Parathyroid adenoma (tissue), 2 donors: Measurements from ENCODE around the gene GADD45B.

Experiments
- H2AFZ ChIP-seq: fragments of 300-600 bp; sonication (generic); one replicate; pipeline ENCODE4 v1.7.0; 2017; ENCODE audit warnings: antibody characterized with exemption, mild to moderate bottlenecking
- H3K27ac ChIP-seq: fragments of 300-600 bp; sonication (generic); one replicate; pipeline ENCODE4 v1.7.0; 2017
- H3K27me3 ChIP-seq: fragments of 300-600 bp; sonication (generic); one replicate; pipeline ENCODE4 v1.7.0; 2017; ENCODE audit warnings: low read length; ENCODE audit not compliant: control insufficient read depth, insufficient read depth
- H3K36me3 ChIP-seq: fragments of 300-600 bp; sonication (generic); one replicate; pipeline ENCODE4 v1.7.0; 2017; ENCODE audit warnings: low read length; ENCODE audit not compliant: control insufficient read depth, insufficient read depth
- H3K4me1 ChIP-seq: fragments of 300-600 bp; sonication (generic); one replicate; pipeline ENCODE4 v1.7.0; 2017; ENCODE audit warnings: control low read depth
- H3K4me2 ChIP-seq: fragments of 300-600 bp; sonication (generic); one replicate; pipeline ENCODE4 v1.7.0; 2017; ENCODE audit warnings: low read length
- H3K4me3 ChIP-seq: fragments of 300-600 bp; sonication (generic); one replicate; pipeline ENCODE4 v1.7.0; 2017; ENCODE audit warnings: low read depth, low read length
- H3K79me2 ChIP-seq: fragments of 300-600 bp; sonication (generic); one replicate; pipeline ENCODE4 v1.7.0; 2017; ENCODE audit warnings: control low read depth
- H3K9ac ChIP-seq: fragments of 300-600 bp; sonication (generic); one replicate; pipeline ENCODE4 v1.7.0; 2017; ENCODE audit warnings: mild to moderate bottlenecking
- H3K9me3 ChIP-seq: fragments of 300-600 bp; sonication (generic); one replicate; pipeline ENCODE4 v1.7.0; 2017; ENCODE audit warnings: low read length; ENCODE audit not compliant: control insufficient read depth
- CTCF ChIP-seq: fragments of 300-600 bp; sonication (generic); IDR thresholded peaks from one replicate; pipeline ENCODE4 v1.7.0; 2017; ENCODE audit warnings: antibody characterized with exemption, mild to moderate bottlenecking
- donor health status: primary hyperparathyroidism.

Gene GADD45B

GRCh38 chr19:2444251-2445002, 31.5 kb upstream of the GADD45B start:
- Histone ChIP-seq H3K4me2 (no peak overlapping the region), H3K27ac (no peak overlapping the region), H3K9ac (no peak overlapping the region), H3K27me3 (no peaks in the 10 kb centered on the region), H3K4me1 (no peaks in the 10 kb centered on the region), H3K36me3 (no peaks in the 10 kb centered on the region), H3K79me2 (peaks cover 13% of the 10 kb centered on the region), H3K4me3 (no peak overlapping the region), H3K9me3 (no peaks in the 10 kb centered on the region), H2AFZ (no peak overlapping the region)
- no peak for TF ChIP-seq CTCF

DNA sequence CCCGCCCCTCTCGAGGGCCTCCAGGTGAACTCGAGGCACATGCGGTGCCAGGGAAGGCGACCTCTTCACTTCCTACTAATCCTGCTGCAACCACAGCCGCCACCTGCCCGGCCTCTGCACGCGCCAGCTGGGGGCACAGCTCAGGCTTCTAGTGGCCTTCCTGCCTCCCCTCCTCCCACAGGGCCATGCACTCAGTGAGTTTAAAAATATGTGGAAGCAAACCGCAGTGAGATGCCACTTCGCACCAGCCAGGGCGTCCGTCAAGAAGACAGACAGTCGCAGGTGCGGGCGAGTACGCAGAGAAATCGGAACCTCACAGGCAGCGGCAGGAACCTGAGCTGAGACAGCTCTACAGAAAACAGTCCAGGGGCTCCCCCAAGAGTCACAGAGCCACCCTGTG, 29.5 kb upstream of the GADD45B start:
- no peak for TF ChIP-seq CTCF
- Histone ChIP-seq H3K4me3 (no peak overlapping the region), H3K4me2 (no peak overlapping the region), H3K27me3 (no peaks in the 10 kb centered on the region), H3K9me3 (no peaks in the 10 kb centered on the region), H3K27ac (no peak overlapping the region), H3K4me1 (no peaks in the 10 kb centered on the region), H3K9ac (no peak overlapping the region), H3K79me2 (peaks cover 10% of the 10 kb centered on the region), H2AFZ (no peak overlapping the region), H3K36me3 (no peaks in the 10 kb centered on the region)

GRCh38 chr19:2449019-2449418, 26.9 kb upstream of the GADD45B start:
- no peaks in the 10 kb centered on the region for H3K36me3 ChIP-seq
- no peak for TF ChIP-seq CTCF
- H3K4me2 ChIP-seq = no peak overlapping the region
- no peak overlapping the region for H3K27ac ChIP-seq
- no peak overlapping the region for H3K4me3 ChIP-seq
- no peaks in the 10 kb centered on the region for H3K9me3 ChIP-seq
- H3K79me2 ChIP-seq = peaks cover 10% of the 10 kb centered on the region
- H3K4me1 ChIP-seq = no peaks in the 10 kb centered on the region
- no peak overlapping the region for H3K9ac ChIP-seq
- no peak overlapping the region for H2AFZ ChIP-seq
- H3K27me3 ChIP-seq = no peaks in the 10 kb centered on the region

DNA sequence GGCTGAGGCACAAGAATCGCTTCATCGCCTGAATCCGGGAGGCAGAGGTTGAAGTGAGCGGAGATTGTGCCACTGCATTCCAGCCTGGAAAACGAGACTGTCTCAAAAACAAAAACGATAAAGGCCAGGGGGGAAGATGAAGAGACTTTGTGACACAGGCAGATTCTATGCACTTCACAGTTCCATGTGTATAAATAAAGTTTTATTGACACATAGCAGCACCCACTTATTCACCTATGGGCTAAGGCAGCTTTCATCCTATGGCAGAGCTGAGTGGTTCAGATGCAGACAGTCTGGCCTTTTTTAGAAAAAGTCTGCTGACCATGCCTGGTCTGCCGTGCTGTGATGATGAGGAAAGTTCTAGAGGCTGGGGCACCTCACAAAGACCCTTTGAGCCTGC, 24.8 kb upstream of the GADD45B start:
- Histone ChIP-seq H3K79me2 (peaks cover 10% of the 10 kb centered on the region), H3K4me1 (no peaks in the 10 kb centered on the region), H3K9me3 (no peaks in the 10 kb centered on the region), H3K27me3 (no peaks in the 10 kb centered on the region), H3K9ac (no peak overlapping the region), H2AFZ (no peak overlapping the region), H3K4me2 (no peak overlapping the region), H3K36me3 (no peaks in the 10 kb centered on the region), H3K27ac (no peak overlapping the region), H3K4me3 (no peak overlapping the region)
- no peak for TF ChIP-seq CTCF

GRCh38 chr19:2451741-2452140, 24.2 kb upstream of the GADD45B start:
- peaks cover 4% of the 10 kb centered on the region for H3K79me2 ChIP-seq
- no peaks in the 10 kb centered on the region for H3K9me3 ChIP-seq
- no peak overlapping the region for H3K4me2 ChIP-seq
- H3K36me3 ChIP-seq = no peaks in the 10 kb centered on the region
- H3K4me3 ChIP-seq = no peak overlapping the region
- no peaks in the 10 kb centered on the region for H3K27me3 ChIP-seq
- H3K27ac ChIP-seq = no peak overlapping the region
- H3K4me1 ChIP-seq = no peaks in the 10 kb centered on the region
- H3K9ac ChIP-seq = no peak overlapping the region
- H2AFZ ChIP-seq = no peak overlapping the region
- no peak for TF ChIP-seq CTCF
